GM10847 (cell line): ENCODE measurements around the gene SLA2.

Source experiments
- POLR2A ChIP-seq: IDR thresholded peaks from 2 replicates; pipeline ENCODE4 v1.6.1; 2011; ENCODE audit not compliant: insufficient read length; ENCODE audit errors: extremely low read depth

SLA2 gene

DNA sequence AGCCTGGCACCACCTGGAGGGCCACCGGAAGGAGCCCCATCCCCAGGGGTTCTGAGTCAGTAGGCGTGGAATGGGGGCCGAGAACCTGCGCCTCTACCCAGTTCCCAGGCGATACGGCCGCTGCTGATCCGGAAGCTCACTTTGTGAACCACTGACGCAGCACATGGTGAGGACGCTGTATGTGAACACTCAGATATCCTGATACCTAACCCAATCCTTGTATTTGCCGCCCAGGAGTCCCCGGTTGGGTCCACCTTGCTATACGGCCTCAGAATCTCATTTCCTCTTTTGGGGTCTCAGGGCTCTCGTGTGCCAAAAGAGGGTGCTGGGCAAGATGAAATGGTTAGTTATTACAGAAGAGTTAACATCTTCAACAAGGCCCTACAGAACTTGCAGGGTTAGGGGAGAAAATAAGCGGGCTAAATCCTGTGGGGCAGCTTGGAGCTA is 41.0 kb downstream of the SLA2 start:
- TF ChIP-seq POLR2A: no peak

DNA sequence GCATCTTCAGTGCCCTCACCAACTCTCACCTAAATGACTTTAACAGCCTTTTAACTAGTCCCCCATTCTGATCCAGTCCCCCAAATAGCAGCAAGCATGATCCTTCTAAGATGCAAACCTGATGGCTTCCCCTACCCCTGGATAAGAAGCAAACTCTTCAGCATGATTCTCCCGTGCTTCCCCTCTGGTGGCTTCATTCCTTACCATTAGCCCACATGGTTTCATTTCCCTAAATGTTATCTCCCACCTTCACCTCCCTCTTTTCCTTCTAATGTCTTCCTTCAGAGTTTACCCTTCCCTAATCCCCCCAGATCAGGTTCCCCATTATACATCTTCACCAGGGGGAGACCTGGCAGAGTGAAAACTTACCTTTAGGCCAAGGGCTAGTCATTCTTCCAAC is 44.5 kb downstream of the SLA2 start:
- no peak for TF ChIP-seq POLR2A

DNA sequence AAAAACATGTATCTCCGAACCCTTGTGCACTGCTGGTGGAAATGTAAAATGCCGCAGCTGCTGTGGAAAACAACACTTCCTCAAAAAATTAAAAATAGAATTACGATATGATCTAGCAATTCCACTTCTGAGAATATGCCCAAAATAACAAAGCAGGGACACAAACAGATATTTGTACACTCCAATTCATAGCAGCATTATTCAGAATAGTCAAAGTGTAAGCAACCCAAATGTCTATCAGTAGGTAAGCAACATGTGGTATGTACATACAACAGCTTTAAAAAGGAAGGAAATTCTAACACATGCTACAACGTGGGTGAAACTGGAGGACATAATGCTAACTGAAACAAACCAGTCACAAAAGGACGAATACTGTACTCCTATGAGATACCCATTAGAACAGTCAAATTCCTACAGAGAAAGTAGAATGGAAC is 46.1 kb downstream of the SLA2 start:
- no peak for TF ChIP-seq POLR2A

DNA sequence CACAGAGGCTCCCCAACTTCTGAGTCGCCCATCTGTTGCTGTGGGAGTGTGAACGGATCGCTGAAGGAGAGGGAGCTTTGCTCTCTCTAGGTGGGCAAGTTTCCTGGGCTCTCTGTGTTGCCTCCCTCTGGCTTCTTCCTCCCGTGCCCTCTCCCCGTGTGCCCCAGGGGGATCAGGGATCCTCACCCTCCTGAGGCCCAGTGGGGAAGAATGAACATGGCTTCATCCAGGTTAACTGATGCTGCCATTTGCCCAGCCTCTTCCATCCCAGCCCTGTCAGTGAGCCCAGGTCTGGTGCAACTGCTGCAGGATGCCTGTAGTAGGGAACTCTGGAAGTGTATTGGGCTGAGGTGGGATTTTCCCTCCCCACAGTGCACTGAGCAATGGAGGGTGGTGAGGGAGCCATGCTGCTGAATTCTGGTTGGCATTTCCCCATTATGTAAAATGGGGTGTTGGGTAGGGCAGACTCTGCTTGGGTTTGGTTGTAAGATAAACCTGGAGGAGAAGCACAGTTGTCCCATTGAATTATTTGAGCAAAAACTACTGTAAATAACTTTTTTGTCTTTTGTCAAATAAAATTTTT is 52.6 kb downstream of the SLA2 start:
- no peak for TF ChIP-seq POLR2A

DNA sequence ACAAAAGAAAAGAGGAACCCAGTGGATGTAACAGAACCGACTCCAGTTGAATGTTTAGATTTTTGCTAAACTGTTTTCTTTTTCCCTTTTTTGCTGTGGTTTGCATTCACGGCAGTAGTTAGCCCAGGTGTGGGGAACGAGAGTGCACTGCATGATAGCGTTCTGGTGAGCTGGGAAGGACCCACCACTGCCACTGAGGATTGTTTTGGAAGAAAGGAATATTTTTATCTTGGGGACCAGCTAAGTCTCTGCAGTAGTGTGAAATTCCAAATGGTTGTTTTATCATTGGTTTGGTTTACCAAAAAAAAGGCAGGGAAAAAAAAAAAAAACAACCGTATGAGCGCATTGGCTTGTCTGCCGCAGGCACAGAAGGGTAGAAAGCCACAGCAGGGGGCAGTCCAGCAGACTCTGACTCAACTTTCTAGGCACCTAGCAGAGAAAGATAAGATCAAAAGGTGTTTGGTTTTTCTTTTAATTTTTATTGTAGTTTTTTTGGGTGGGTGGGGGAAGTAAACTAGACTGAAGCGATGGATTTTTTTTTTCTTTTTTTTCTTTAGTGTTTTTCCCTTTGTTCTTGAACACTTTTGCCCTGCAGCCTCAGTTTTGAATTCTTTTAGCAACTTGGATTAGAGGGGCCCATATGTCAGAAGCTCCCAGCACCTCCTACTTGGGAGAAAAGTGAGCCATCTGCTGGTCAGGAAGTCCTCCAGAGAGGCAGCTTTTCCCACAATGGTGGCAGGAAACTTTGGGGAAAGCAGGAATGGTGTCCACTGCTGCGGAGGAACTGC is 53.9 kb downstream of the SLA2 start:
- TF ChIP-seq POLR2A: no peak

DNA sequence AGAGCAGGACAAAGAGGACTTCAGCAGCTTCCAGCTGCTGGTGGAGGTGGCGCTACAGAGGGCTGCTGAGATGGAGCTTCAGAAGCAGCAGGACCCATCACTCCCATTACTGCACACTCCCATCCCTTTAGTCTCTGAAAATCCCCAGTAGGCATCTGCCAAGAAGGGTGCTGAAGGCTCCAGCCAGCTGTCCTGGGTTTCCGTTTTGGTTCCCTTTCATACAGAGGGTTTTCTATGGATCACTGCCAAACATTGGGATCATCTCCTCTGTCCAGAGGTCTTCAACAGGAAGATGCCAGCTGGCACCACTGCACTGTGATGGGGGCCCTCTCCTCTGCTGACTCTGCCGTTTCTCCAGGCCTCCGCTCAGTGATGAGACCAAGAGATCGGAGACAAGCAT is 54.7 kb downstream of the SLA2 start:
- no peak for TF ChIP-seq POLR2A

DNA sequence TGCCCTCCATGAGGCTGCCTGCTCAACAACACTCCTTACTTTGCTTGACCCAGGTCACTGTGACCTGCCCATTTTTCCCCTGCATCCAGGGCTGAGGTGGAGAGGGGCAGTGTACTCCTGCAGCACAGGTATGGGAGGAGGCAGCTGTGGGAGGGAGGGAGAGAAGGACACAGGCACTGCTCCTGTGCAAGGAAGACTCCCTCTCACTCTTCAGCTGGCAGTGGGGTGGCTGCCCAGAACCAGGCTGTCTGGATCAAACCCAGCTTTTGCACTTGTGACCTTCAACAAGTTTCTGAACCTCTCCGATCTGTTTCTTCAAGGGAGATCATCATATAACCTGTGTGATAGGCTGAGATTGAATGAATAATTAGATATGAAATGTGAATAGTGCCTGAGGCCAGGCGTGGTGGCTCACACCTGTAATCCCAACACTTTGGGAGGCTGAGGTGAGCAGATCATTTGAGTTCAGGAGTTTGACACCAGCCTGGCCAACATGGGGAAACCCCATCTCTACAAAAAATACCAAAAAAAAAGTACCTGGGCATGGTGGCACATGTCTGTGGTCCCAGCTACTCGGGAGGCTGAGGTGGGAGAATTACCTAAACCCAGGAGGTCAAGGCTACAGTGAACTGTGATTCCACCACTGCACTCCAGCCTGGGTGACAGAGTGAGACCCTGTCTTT is 58.5 kb downstream of the SLA2 start:
- no peak for TF ChIP-seq POLR2A

DNA sequence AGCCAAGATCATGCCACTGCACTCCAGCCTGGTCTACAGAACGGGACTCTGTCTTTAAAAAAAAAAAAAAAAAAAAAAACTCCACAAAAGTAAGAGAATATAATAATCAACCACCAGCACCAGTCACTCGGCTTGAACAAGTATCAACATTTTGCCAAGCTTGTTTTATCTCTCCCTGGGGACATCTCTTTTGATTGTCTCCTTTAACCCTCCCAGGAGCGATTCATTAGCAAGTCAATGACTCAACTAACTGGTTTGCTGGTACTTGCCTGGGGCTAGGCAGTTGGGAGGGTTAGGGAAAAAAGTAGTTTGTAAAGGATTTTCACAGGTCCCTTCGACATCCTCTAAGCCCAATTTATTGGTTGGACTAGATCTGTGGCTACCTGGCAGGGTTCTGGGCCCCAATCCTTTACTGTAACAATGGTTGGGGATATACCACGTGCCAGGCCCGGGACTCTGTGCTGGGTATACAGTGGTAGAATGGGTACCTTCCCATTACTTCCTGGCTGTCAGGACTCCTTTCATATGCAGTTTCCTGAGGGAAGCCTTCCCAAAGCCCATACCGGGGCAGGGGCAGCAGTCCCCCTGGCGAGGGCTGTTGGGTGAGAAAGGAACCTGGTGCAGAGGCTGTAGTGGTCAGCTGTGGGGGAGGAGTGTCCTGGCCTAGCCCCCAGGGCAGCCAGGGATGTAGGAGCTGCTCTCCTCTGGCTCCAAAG is 60.4 kb downstream of the SLA2 start:
- no peak for TF ChIP-seq POLR2A

DNA sequence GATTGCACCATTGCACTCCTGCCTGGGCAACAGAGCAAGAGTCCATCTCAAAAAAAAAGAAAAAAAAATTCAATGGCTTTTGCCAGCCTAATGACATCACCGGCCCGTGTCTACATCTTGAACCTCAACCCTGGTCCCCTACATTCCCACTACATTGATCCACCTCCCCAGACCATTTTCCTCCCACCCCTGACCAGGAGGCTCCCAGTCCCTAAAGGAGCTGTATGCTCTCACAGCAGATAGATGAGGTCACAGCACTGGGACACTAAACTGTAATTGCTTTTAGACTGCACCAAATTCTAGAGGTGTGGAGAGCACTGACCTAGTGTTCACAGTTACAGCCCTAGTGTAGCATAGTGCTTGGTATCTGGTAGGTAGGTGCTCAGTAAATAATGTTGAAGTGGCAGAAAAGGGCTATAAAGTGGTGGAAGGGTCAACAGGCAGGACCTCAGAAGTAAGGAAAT is 61.9 kb downstream of the SLA2 start:
- TF ChIP-seq POLR2A: no peak

DNA sequence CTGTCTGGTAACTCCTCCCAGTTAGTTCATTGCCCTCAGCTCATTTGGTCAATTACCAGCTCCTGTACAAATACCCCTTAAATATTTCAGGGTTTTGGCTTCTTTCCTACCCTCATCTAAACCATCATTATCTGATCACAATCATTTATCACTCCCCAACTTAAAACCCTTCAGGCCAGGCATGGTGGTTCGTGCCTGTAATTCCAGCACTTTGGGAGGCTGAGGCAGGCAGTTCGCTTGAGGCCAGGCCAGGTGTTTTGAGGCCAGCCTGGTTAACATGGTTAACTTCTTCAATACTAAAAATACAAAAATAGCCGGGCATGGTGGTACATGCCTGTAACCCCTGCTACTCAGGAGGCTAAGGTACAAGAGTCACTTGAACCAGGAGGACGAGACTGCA is 63.2 kb downstream of the SLA2 start:
- TF ChIP-seq POLR2A: no peak

DNA sequence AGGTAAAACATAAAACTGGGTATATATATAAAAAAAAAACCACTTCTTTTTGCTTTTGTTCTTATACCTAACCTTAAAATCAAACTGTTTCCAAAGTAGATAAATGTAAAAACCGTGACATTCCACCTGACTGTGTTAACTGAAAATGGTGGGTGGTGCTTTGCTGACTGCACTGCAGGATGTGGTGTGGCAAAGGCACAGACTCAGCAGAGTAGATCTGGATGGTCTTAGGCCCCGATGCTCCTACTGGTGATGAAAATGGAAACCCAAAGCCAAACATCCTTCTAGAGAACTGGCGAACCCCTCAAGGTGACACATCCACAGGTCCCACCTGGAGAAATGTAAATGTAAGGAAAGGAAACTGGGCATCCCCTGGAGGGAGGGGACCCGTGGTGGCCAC is 63.7 kb downstream of the SLA2 start:
- TF ChIP-seq POLR2A: no peak

DNA sequence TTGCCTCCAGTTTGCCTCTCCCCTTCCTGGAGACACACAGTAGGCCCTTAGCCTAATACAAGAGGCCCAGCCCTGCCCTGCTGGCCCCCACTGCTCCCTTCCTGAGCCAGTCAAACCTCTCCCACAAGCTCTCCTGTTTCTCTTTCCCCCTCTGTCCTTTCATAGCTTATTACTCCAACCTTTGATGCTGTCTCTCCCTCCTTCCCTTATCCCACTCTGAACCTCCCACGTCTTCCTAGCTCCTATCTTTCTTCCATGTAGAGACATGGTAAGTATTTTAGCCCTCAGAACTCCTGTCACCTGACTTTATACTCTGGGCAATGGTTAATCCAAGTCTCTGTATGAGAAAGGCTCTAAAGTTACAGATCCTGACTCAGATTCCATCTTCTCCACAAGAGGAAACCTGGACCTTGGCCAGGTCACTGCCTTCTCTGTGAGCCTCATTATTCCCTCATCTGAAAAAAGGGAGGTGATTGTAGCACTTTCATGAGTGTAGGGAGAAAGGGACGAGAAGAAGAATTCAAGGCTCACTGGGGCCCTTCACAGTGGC is 65.9 kb downstream of the SLA2 start:
- no peak for TF ChIP-seq POLR2A

DNA sequence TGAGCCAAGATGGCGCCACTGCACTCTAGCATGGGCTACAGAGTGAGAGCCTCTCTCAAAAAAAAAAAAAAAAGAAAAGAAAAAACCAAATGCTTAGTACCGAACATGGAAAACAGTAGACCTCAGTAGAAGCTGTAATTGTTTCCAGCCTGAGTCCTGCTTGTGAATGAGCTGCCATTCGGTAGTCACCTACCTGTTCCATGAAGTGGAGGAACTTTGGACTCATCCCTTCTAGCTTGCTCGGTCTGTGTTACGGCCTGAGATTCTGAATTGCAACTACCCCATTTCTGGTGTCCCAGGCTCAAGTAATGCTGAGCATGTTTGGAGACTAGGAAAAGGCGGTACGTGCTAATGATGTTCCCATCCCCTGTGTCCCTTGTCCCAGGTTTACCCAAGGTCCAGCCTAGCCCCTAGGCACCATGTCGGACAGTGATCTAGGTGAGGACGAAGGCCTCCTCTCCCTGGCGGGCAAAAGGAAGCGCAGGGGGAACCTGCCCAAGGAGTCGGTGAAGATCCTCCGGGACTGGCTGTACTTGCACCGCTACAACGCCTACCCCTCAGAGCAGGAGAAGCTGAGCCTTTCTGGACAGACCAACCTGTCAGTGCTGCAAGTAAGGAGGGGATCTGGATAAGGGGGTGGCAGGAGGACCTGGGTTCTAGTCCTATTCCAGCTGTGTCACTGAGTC is 67.5 kb downstream of the SLA2 start:
- no peak for TF ChIP-seq POLR2A

DNA sequence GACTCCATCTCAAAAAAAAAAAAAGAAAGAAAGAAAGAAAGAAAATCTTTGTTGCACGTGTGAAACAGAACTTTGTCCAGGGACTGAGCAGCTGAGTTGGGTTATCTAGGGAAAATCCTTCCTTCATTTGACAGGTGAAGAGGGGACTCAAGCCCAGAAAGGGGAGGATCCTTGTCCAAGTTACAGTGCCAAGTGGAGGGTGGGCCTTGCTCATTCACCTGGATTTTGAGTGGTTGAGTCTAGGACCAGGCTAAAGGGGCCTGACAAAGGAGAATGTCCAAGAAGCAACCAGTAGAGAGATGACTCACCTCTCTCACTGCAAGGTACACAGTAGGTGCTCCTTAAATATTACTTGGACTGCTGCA is 69.9 kb downstream of the SLA2 start:
- TF ChIP-seq POLR2A: no peak
